Activated CD8-positive, alpha-beta memory T cell treated with anti-CD3 and anti-CD28 coated beads, Interleukin-2, amount 10 ng/mL, durations not matched to agents 7 days and 5 days (primary cell): ENCODE measurements around the gene ADH4. TPM values are rescaled to one million over a fixed set of nuclear protein-coding genes. Genes with fewer than 3 reads are reported as not detected.
A peak's percentile ranks its signal among the peaks of the same experiment; 100 is the strongest.
"Not testable (repeated sequence)": the region's sequence is repeated elsewhere in the genome, so short reads cannot be mapped to it uniquely, and the experiment has no call there.

Experiments used
- ATAC-seq: fragments of 150-1000 bp; cut with Tn5 transposase; one replicate; pipeline ENCODE4 v1.10.0; 2021; ENCODE audit warnings: moderate library complexity
- CTCF ChIA-PET: fragments of 350-600 bp; sonication (Branson Sonifier 250); formaldehyde crosslinking; loops from one replicate; lab custom pipeline; 2021; ENCODE audit warnings: antibody characterized with exemption; lab: Charles Lee
- DNase-seq: peaks from one replicate; pipeline ENCODE4 v3.0.0-alpha.2; 2020
- H3K27ac Mint-ChIP-seq: one replicate; pipeline ENCODE4 v1.8.0; 2021; ENCODE audit warnings: mild to moderate bottlenecking, mixed read lengths
- H3K27me3 Mint-ChIP-seq: one replicate; pipeline ENCODE4 v1.8.0; 2021; ENCODE audit warnings: mixed read lengths
- H3K36me3 Mint-ChIP-seq: one replicate; pipeline ENCODE4 v1.8.0; 2021; ENCODE audit warnings: mild to moderate bottlenecking, mixed read lengths
- H3K4me1 Mint-ChIP-seq: one replicate; pipeline ENCODE4 v1.8.0; 2021; ENCODE audit warnings: mixed read lengths
- H3K4me3 Mint-ChIP-seq: one replicate; pipeline ENCODE4 v1.8.0; 2021; ENCODE audit warnings: mild to moderate bottlenecking, moderate library complexity, mixed read lengths
- H3K9me3 Mint-ChIP-seq: one replicate; pipeline ENCODE4 v1.8.0; 2022; ENCODE audit warnings: low read depth, mixed read lengths
- total RNA-seq, 2 experiments: library from RNA; stranded (reverse); gene quantifications; one replicate each; pipeline ENCODE4 v1.2.3, GENCODE V29; 2021

ADH4 gene
- total RNA-seq, 2 experiments from 2014 or later, result not detected

- peak within 1 kb of the TSS; percentile 84 for H3K4me3 Mint-ChIP-seq
- peak; percentile 97 for ATAC-seq
These were observed 55.4 kb downstream of the ADH4 start, which contains the start of gene ADH5 for GRCh38 chr4:99088481-99089365. ADH5 (minus strand) TSS chr4:99088788; CDS start chr4:99088700, 88 bp downstream.

DNA sequence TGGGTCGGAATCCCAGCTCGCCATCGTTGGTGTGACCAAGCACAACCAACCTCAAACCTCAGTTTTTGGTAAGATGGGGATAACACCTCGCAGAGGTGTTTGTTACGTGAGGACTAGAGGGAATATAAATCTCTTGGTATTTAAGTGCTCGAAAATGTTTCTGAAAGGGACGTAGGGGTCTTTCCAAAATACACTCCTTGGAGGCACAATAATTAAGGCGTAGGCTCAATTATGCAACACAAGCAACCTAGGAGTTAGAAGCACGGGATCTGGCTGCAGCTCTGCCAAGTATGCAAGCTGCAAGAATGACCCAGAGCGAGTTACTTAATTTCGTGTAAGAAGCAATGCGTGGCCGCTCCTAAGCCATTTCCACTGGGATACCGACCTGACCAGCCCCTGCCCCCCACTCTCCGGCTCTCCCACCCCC lies 56.1 kb downstream of the ADH4 start:
- peaks cover 40% of the 10 kb centered on the region for H3K4me1 Mint-ChIP-seq
- H3K4me3 Mint-ChIP-seq, result peak overlapping the region; percentile 84
- peak; percentile 28 for ATAC-seq
- CTCF ChIA-PET, result interaction anchor here (1.0 to 4.2 kb wide), 6 partner anchors 32 to 945 kb away, joined by 3 to 30 read pairs (median 4); partner anchors contain the start of genes METAP1 and STPG2
- peak; percentile 54 for DNase-seq
- H3K27ac Mint-ChIP-seq, result peak overlapping the region; percentile 95
- no peaks in the 10 kb centered on the region for H3K9me3 Mint-ChIP-seq
- H3K36me3 Mint-ChIP-seq, result peaks cover 26% of the 10 kb centered on the region
- H3K27me3 Mint-ChIP-seq, result peaks cover 3% of the 10 kb centered on the region

More at GRCh38 chr4:99088481-99089365, 55.4 kb downstream of the ADH4 start, which contains the start of gene ADH5:
- Mint-ChIP-seq H3K27me3 (peaks cover 3% of the 10 kb centered on the region), H3K9me3 (no peaks in the 10 kb centered on the region), H3K27ac (peak within 1 kb of the TSS; percentile 95), H3K36me3 (peaks cover 21% of the 10 kb centered on the region), H3K4me1 (peaks cover 40% of the 10 kb centered on the region)
- CTCF ChIA-PET, result interaction anchor here (1.0 to 4.2 kb wide), 6 partner anchors 32 to 946 kb away, joined by 3 to 30 read pairs (median 4); partner anchors contain the start of genes METAP1 and STPG2
- peak; percentile 94 for DNase-seq

- peaks cover 50% of the 10 kb centered on the region for H3K36me3 Mint-ChIP-seq
- no peaks in the 10 kb centered on the region for H3K9me3 Mint-ChIP-seq
- no peaks in the 10 kb centered on the region for H3K27me3 Mint-ChIP-seq
- H3K27ac Mint-ChIP-seq, result no peak overlapping the region
- no peak for ATAC-seq
- peaks cover 30% of the 10 kb centered on the region for H3K4me1 Mint-ChIP-seq
- no peak overlapping the region for H3K4me3 Mint-ChIP-seq
- CTCF ChIA-PET, result no interaction called here
- DNase-seq, result no peak
These were observed 59.5 kb downstream of the ADH4 start for GRCh38 chr4:99084595-99084994.

DNA sequence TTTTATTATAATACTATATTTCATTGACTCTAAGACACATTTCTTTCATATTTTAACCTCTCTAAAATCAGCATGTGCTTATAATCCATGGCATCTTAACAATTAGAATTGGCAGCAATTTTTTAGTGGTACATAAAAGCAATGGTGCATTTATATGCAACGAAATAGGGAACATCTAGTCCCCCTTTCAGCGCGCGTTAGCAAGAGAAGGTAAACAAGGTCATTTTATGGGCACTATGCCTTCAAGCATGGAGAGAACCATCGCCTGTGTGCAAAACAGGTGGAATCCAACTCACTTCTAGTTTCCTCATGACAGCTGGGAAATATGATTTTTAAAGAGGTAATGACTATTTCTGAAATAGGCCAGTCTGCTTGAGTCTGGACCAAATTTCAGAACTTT lies 61.9 kb downstream of the ADH4 start:
- ATAC-seq, result no peak
- no peak overlapping the region for H3K4me3 Mint-ChIP-seq
- CTCF ChIA-PET, result no interaction called here
- H3K27me3 Mint-ChIP-seq, result no peaks in the 10 kb centered on the region
- H3K9me3 Mint-ChIP-seq, result no peaks in the 10 kb centered on the region
- H3K27ac Mint-ChIP-seq, result no peak overlapping the region
- peaks cover 57% of the 10 kb centered on the region for H3K36me3 Mint-ChIP-seq
- DNase-seq, result no peak
- H3K4me1 Mint-ChIP-seq, result peaks cover 17% of the 10 kb centered on the region

DNA sequence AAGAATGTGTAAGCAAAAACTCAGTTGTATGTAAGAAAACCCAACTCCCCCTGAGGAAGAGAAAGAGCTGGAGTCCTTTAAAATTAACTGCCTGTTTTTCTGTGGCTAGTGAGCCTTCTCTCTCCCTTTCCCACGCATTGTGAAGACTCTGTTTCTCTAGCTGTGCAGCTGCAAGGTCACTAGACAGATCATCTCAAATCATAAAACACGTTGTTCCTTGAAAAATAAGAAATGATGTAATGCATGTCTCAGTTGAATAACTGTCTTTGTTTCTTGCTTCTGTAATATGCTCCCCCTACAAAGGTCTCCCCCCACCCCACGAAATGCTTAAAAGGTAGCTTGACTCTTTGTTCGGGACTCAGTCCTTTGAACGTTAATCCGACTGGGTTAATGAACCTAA lies 63.2 kb downstream of the ADH4 start:
- not testable (repeated sequence) for H3K9me3 Mint-ChIP-seq

DNA sequence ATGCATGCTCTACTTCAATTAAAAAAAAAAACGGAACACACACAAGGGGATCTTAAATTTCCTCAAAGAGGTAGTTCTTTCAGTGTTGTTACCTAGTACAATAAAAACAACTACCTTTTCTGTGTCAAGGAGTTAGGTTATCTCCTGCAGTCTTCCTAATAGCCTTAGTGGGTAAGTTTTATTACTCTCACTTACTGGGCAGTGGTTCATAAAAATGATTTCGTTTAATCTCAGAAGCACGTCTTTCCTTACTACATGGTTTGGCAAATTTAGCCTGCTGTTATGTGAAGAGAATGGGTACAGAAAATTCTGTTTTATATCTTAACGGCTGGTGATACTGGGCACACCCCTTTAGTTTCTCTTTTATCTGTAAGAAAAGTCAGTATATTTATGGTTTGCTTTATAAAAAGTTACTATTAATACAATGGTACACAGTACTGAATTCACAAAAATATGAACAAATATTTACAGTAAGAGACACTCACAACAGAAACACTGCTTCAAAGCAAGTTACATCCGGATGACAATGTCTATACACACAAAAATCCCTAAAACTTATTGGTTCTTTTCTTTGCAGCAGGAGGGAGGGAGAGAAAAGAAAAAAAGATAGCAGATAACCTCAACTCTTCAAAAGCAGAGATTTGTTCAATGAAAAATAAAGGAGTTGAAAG lies 64.3 kb downstream of the ADH4 start:
- Mint-ChIP-seq H3K9me3 (no peaks in the 10 kb centered on the region), H3K4me1 (peaks cover 7% of the 10 kb centered on the region), H3K27ac (peak overlapping the region; percentile 57), H3K4me3 (no peak overlapping the region), H3K36me3 (peaks cover 63% of the 10 kb centered on the region), H3K27me3 (no peaks in the 10 kb centered on the region)
- no peak for ATAC-seq
- no peak for DNase-seq
- CTCF ChIA-PET, result interaction anchor here (1.0 kb wide), 1 partner anchor 23 kb away, joined by 3 read pairs; no protein-coding TSS in a partner anchor

More for the DNA sequence above, 63.2 kb downstream of the ADH4 start:
- H3K27ac Mint-ChIP-seq, H3K4me3 Mint-ChIP-seq, H3K27me3 Mint-ChIP-seq, ATAC-seq, DNase-seq, CTCF ChIA-PET: not testable (repeated sequence)
- peaks cover 10% of the 10 kb centered on the region for H3K4me1 Mint-ChIP-seq
- H3K36me3 Mint-ChIP-seq, result peaks cover 63% of the 10 kb centered on the region

GRCh38 chr4:99078931-99079624 lies 65.0 kb downstream of the ADH4 start:
- H3K27ac Mint-ChIP-seq, result no peak overlapping the region
- DNase-seq (no peak), ATAC-seq (no peak)
- H3K4me1 Mint-ChIP-seq, result peaks cover 4% of the 10 kb centered on the region
- H3K27me3 Mint-ChIP-seq, result no peaks in the 10 kb centered on the region
- H3K9me3 Mint-ChIP-seq, result no peaks in the 10 kb centered on the region
- CTCF ChIA-PET, result interaction anchor here (1.0 kb wide), 1 partner anchor 22 kb away, joined by 3 read pairs; no protein-coding TSS in a partner anchor
- H3K36me3 Mint-ChIP-seq, result peaks cover 63% of the 10 kb centered on the region
- H3K4me3 Mint-ChIP-seq, result no peak overlapping the region

DNA sequence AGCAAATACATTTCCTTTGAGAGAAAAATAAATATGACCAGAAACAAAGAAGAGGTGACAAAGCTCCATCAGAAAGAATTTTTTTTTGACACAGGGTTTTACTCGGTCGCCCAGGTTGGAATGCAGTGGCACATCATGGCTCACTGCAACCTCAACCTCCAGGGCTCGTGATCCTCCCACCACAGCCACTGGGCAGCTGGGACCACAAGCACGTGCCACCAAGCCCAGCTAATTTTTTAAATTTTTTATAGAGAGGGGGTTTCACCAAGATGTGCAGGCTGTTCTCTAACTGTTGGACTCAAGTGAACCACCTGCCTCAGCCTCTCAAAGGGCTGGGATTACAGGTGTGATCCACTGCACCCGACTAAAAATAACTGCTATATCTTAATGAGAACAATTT lies 65.8 kb downstream of the ADH4 start:
- Mint-ChIP-seq H3K27ac (no peak overlapping the region), H3K36me3 (peaks cover 64% of the 10 kb centered on the region), H3K4me3 (no peak overlapping the region), H3K27me3 (no peaks in the 10 kb centered on the region), H3K4me1 (peaks cover 4% of the 10 kb centered on the region), H3K9me3 (no peaks in the 10 kb centered on the region)
- CTCF ChIA-PET, result no interaction called here
- no peak for DNase-seq
- ATAC-seq, result no peak

GRCh38 chr4:99077177-99077576 lies 66.9 kb downstream of the ADH4 start:
- Mint-ChIP-seq H3K4me3 (no peak overlapping the region), H3K27ac (no peak overlapping the region), H3K4me1 (peaks cover 4% of the 10 kb centered on the region), H3K36me3 (peaks cover 61% of the 10 kb centered on the region), H3K9me3 (no peaks in the 10 kb centered on the region), H3K27me3 (no peaks in the 10 kb centered on the region)
- DNase-seq, result no peak
- CTCF ChIA-PET, result no interaction called here
- ATAC-seq, result no peak

DNA sequence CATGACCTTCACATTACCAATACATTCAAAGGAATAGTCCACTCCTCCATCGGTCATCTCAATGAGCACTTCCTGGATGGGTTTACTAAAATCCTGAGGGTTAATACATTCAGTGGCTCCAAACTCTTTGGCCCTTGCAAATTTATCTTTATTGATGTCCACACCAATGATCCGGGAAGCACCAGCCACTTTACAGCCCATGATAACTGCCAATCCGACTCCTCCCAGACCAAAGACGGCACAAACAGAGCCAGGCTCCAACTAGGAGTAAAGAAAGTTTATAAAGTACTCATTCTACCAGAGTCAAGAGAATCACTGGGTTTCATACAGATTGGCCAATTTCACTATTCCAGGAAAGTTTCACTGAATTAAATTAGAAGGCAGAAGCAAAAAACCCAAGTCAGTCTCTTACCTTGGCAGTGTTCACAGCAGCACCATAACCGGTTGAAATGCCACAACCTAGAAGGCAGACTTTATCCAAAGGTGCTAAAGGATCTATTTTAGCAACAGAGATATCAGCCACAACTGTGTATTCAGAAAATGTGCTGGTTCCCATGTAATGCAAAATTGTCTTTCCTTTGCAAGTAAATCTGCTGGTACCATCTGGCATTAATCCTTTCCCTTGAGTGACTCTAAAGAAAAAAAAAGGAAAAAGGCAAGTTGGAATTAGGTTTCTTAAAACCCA lies 67.7 kb downstream of the ADH4 start:
- H3K27ac Mint-ChIP-seq, result no peak overlapping the region
- ATAC-seq, result no peak
- no peak overlapping the region for H3K4me3 Mint-ChIP-seq
- H3K27me3 Mint-ChIP-seq, result no peaks in the 10 kb centered on the region
- CTCF ChIA-PET, result interaction anchor here (1.8 kb wide), 1 partner anchor 81 kb away, joined by 6 read pairs; the partner anchor contains the start of gene METAP1
- H3K4me1 Mint-ChIP-seq, result no peaks in the 10 kb centered on the region
- H3K9me3 Mint-ChIP-seq, result no peaks in the 10 kb centered on the region
- DNase-seq, result no peak
- H3K36me3 Mint-ChIP-seq, result peaks cover 62% of the 10 kb centered on the region

DNA sequence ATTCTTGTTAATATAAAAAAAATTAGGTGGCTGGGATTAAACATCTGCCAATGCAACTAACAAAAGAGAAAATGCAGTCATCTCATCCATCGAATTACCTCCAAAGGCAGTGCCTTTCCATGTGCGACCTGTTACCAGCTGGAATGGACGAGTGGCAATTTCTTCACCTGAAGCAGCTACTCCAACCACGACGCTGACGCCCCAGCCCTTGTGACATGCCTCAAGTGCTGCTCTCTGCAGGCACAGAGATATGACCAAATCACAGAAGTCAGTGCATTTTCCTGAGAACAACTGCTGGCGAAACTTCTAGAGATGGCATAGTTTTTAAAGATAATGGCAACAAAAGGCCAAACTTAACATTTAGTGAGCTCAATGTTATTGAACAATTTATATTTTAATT lies 69.3 kb downstream of the ADH4 start:
- DNase-seq, result no peak
- Mint-ChIP-seq H3K9me3 (no peaks in the 10 kb centered on the region), H3K4me3 (no peak overlapping the region), H3K36me3 (peaks cover 53% of the 10 kb centered on the region), H3K4me1 (no peaks in the 10 kb centered on the region), H3K27ac (no peak overlapping the region), H3K27me3 (no peaks in the 10 kb centered on the region)
- CTCF ChIA-PET, result interaction anchor here (1.8 kb wide), 1 partner anchor 80 kb away, joined by 6 read pairs; the partner anchor contains the start of gene METAP1
- ATAC-seq, result no peak
